ENCODE results near the gene RASSF5.

DNA sequence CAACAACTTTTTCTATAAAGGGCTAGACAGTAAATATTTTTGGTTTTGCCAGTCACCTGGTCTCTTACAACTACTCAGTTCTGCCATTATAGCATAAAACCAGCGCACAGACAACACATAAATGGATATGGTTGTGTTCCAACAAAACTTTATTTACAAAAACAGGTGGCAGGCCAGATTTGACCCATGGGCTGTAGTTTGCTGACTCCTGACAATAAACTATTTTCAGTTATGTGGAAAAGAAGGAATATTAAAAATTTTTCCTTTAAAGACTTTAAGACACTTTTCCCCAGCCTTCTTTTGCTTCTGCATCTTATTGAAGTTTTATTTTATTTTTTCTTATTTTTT, 89.0 kb downstream of the RASSF5 start:
- TF ChIP-seq CTCF (IDR thresholded peaks at IDR 0.05) (no peak), POLR2AphosphoS5 (IDR thresholded peaks at IDR 0.05; ENCODE audit: insufficient read depth in 1 of 2, low read depth in 1 of 2) (no peak), POLR2A (IDR thresholded peaks at IDR 0.05) (no peak)
